HG03280 (cell line): ENCODE results near the gene CACNA1E.
A peak's percentile ranks its signal among the peaks of the same experiment; 100 is the strongest.

Experiments used
- ATAC-seq: cut with Tn5 transposase; IDR thresholded peaks from one replicate; pipeline ENCODE4 v1.9.1; 2021; ENCODE audit warnings: mild to moderate bottlenecking, moderate library complexity; ENCODE audit not compliant: unreplicated experiment

The CACNA1E gene

DNA sequence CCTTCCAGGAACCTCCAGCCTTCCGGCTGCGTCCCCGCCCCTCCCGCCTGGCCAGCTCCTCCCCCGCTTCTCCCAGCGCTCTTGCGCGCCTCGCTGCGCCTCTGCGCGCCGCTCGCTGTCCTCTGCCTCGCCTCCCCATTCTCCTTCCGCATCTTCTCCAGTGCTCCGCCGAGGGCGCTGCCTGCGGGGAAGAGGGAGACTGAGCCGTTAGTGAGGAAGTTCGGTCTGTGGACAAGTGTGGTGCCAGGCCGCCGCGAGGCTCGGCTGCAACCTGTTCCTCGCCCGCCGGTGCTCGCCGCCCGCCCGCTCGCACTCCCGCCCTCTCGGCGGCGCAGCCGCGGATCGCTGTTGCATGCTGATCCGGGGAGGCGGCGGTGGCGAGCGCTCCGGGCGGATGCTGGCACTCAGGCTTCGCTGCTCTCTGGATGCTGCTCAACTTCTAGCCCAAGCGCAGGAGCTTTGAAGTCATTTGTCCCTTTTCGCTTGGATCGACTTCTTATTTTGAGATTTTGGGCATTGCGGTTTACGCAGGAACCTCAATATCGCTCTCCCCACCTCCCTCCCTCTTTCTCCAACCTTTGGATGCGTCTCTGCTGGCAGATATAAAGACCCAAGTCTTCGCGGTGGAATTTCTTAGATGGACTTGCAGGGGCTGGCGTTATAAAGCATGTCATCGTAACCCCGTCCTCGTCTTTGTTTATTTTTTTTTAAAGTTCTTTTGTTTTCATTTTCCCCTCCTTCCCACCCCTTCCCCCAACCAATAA is 614 bp upstream of the CACNA1E start:
- ATAC-seq, result no peak

DNA sequence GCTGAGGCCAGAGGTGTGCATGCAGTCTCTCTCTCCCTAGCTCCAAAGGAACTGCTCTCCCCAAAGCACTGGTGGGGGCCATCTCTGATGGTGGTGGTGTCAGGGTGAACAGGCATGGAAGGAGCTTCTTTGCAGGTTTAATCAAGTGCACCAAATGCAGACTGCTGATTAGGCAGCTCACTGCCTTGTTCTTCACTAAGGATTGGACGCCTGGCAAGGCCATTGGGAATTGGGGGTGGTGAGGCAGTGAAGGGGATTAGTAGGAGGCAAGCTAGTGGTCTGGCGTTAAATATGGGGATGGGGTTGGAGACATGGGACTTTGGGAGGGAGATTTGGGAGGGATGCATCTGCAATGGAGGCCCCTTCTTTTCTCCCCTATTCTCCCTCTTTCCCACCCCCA is 1.5 kb downstream of the CACNA1E start:
- no peak for ATAC-seq

DNA sequence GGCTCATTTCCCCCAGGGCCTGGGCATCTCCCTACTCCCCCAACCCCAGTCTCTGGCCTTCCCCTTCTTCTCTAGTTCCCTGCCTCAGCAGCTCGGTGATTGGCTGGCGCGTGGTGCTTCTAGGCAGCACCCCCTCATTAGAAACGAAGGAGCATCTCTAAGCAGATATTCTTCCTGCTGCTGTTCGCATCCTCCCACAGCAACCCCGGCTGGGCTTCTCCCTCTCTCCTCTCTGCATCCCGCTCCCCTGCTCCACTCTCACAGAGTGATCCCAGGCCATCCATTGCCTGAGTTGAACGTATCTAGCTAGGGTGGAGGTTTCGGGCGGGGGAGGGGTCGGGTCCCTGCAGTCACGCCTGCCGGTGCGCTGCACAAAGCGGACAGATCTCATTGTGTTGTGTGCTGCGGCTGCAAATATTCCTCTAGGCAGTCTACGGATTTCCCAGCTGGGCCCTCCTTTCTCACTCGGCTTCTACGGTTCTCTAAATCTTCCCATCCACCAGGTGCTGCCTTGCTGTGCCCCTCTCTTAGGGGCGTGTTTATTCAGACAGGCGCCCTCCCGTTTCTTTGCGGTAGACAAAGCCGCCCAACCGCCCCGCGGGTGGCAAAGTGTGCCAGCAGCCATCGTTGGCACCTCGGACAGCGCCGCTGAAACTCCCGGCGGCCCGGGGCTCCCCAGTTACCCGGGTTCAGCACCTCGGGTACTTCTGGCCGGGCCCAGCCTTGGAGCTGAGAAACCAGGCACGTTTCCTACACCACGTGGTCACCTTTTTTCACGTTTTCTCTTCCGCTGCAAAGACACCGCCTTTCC is 2.2 kb downstream of the CACNA1E start:
- ATAC-seq, result peak; percentile 68

DNA sequence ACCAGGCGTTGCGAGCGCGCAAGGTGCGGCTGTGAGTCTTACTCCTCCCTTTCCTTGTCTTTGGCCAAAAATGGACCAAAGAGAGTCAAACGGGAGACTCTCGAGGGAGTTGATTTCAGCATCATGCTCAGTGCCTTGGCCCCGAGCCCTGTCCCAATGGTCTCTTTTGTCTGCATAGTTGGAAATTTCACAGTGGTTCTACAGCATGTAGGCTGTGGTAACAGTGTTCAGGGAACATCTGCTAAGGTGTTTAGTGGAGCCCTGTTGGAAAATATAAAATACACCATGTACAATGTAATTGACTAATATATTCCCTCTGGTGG is 2.7 kb downstream of the CACNA1E start:
- no peak for ATAC-seq

GRCh38 chr1:181488866-181489265 is 5.5 kb downstream of the CACNA1E start:
- no peak for ATAC-seq

GRCh38 chr1:181490276-181490675 is 7.0 kb downstream of the CACNA1E start:
- no peak for ATAC-seq

DNA sequence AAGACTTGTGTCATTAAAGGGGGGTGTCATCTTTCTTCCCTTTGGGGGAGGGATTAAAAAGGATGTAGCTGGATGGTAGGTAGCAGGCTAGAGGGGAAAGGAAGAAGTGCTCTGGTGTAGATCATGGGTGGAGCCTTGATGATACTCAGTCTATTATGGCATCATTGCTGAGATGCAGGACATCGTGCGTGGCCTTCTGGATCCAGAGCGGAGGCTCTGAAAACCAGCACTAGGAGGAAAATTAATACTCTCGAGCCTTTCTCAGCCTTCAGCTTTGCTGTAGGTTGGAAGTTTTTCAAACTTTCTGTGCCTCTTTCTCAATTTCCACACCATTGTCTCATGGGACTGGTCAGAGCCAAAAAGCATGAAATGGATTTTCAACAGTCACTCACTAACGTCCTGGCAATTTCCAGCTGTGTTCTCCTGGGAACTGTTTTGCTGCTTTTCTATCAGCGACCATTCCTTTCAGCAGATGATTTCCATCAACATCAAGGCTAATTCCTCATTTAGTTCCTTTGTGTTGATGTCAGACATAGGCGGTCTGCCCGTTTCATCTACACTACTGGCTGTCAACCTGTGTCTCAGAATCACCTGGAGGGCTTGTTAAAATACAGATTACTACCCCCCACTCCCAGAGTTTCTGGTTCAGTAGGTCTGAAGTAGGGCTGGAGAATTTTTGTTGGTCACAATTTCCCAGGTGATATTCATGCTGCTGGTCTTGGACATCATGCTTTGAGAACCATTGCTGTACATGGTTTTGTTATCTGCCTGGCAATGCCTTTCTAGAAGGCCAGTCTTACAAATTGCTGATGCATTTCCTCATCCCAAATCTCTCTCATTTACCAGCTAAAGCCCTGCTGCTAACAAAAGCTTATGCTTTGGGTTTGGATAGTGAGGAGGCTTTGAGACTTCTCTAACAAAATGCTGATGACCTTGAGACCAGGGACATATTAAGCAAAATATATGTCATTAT is 7.7 kb downstream of the CACNA1E start:
- ATAC-seq, result no peak

GRCh38 chr1:181493166-181493565 is 9.8 kb downstream of the CACNA1E start:
- ATAC-seq, result no peak

DNA sequence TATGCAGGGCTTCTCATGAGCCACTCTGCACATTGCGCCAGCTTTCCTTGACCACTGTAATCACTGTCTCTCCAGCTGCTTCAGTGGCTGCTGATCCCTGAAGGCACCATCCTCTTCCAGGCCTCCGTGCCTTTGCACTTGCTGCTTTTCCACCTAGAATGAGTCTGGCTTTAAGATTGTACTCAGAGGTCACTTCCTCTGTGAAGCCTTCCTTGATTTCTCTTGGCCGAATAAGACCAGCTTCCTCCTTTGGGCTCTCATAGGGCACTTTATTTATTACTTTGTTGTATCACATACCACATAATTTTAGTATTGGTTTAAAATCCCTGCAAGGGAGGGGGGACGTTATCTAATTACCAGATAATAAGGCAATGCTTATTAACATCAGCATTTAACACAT is 10.6 kb downstream of the CACNA1E start:
- no peak for ATAC-seq

GRCh38 chr1:181496759-181497158 is 13.4 kb downstream of the CACNA1E start:
- no peak for ATAC-seq

- ATAC-seq, result no peak
These were observed 14.6 kb downstream of the CACNA1E start for GRCh38 chr1:181497870-181498269.

- no peak for ATAC-seq
These were observed 16.5 kb downstream of the CACNA1E start for GRCh38 chr1:181499825-181500224.

- ATAC-seq, result no peak
These were observed 17.3 kb downstream of the CACNA1E start for GRCh38 chr1:181500636-181501035.

DNA sequence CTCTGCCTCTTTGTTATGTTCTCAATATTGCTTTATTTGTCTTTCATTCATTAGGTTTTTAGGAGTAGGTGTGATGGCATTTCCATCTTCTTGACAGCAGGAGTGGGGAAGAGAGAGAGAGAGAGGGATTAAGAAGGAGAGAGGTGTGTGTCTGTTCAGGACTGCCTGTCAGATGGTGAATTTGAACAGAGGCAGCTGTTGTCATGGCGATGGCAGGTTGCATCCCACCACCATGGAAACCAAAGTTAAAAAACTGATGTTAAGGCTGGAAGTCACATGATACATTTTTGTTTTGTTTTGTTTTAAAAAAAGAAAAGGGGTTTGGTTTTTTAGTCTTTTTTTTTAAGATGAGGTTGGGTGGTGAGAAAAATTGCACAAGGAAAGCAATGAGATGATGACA is 18.3 kb downstream of the CACNA1E start:
- no peak for ATAC-seq

GRCh38 chr1:181503171-181503810 is 20.0 kb downstream of the CACNA1E start:
- ATAC-seq, result no peak

DNA sequence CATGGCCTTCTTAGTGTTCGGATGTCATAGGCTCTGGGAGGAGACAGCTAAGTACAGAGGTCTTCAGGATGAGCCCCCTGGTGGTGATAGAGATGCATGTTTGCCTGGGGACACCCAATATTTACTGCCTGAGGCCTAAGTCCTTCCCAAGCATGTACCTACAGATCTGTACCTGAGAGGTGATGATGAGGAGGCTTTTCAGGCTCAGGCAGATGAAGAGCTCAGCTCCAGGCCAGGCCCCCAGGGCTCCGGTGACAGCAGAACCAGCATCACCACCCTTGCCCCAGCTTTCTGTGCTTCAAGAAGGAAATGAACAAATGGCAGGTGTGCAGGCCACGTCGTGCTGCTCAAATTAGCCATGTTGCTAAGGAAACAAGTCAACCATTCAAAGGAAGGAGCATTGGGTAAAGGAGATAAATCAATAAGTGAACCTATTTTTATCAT is 21.1 kb downstream of the CACNA1E start:
- ATAC-seq, result peak; percentile 61

DNA sequence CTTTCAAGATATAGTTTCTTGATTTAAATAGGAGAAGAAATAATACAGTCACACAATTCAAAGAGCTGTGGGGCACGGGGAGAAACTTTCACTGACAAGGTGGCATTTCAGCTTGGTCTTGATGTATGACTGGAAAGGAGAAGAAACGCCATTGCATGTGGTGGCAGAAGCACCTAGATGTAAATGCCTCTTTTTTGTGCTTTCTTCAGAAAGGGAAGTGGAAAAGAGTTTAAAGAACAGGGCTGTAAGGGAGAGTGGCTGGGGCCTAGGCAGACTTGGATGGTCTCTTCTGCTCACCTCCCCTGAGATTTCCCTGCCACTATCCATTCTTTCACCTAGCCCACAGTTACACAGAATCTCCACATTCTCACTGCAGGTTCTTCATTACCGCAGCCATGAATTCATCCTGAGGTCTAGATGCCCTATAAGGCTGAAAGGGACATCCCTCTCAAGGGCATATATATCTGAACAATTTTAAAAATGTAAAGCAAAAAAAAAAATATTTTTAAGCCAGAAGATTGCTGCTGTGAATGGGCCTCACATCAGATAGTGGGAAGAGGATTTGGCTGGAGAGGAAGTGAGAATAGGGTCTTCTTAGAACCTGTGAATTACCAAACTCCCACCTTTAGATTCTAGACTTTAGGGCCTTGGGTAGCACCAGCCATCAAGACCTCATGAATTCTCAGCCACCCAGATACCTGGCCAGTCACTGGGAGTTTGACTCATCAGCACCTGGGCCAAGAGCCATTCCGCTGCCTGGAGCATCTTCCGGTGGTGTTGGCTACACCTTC is 23.4 kb downstream of the CACNA1E start:
- no peak for ATAC-seq

DNA sequence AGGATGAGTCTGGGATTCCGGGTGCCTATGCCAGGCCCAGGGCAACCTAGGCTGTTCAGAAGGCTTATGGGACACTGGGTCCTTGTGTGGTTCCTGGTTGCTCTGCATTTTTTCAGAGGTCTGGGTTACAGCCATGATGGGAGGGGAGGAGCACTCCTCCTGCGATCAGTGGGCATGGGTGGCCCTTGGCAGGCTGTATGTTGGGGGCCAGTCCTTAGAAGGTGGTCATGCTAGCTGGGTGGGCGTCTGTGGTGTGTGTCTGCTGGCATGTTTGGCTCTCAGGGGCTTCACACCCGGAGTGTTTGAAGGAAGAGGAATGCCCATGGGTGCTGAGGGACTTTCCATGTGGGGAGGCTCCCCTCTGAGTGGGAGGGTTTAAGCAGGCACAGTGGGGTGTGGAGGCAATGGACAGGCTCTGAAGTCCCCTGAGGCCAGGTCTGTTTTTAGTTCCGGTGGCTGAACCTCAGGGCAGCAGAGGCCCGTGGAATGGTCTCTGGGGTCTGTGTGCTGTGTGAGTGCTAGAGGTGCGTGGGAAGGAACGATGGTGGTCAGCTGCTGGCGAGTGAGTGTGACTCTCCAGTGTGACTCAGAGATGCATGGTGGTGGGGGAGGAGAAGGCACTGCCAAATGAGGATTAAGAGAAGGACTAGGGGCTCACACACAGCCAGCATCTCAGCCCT is 25.3 kb downstream of the CACNA1E start:
- no peak for ATAC-seq

DNA sequence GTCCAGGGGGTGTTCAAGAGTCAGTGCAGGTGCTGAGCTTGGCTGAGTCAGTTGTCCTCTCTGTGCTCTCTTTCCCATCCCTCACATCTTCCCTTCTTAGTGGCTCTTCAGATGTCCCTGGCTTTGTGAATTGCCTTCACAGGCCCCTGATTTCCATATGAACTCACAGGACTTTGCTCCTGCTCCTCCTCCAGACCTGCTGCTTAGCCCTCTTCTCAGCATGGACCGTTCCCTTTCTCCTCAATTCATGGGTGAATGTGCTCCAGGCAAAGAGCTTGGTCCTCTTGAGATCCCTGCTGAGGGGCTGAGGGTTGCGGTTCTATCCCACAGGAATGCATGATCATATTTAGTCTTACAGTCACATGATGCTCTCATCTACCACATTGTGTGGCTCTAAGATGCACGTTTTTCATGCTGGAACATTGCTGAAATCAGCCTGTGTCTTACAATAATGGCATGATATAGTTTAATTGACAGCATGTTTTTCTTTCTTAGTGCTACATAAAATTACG is 30.5 kb downstream of the CACNA1E start:
- no peak for ATAC-seq
